HG02870 (cell line): ENCODE results near the gene SBF2.
A peak's percentile ranks its signal among the peaks of the same experiment; 100 is the strongest.

Source experiments
- ATAC-seq: cut with Tn5 transposase; IDR thresholded peaks from one replicate; pipeline ENCODE4 v1.9.1; 2021; ENCODE audit warnings: mild to moderate bottlenecking, moderate library complexity; ENCODE audit not compliant: unreplicated experiment

SBF2 gene

GRCh38 chr11:10293423-10294289 is at the start of gene SBF2:
Gene SBF2, minus strand, starts transcription at chr11:10294219. Its CDS starts 150 bp downstream, at chr11:10294069.
- no peak for ATAC-seq

- ATAC-seq, result no peak
These were observed 44.3 kb upstream of the SBF2 start for GRCh38 chr11:10338287-10338686.

DNA sequence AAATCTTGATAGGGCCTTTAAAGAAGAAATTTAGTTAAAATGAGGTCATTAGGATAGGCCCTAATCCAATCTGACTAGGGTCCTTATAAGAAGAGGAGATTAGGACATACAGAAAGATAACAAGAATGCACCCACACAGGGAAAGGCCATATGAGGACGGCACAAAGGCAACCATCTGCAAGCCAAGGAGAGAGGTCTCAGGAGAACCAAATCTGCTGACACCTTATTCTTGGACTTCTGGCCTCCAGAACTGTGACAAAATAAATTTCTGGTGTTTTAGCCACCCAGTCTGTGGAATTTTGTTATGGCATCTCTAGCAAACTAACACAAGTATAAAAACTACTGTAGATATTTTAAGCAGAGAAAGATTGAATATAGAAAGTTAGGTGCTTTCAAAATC is 39.5 kb upstream of the SBF2 start:
- no peak for ATAC-seq

DNA sequence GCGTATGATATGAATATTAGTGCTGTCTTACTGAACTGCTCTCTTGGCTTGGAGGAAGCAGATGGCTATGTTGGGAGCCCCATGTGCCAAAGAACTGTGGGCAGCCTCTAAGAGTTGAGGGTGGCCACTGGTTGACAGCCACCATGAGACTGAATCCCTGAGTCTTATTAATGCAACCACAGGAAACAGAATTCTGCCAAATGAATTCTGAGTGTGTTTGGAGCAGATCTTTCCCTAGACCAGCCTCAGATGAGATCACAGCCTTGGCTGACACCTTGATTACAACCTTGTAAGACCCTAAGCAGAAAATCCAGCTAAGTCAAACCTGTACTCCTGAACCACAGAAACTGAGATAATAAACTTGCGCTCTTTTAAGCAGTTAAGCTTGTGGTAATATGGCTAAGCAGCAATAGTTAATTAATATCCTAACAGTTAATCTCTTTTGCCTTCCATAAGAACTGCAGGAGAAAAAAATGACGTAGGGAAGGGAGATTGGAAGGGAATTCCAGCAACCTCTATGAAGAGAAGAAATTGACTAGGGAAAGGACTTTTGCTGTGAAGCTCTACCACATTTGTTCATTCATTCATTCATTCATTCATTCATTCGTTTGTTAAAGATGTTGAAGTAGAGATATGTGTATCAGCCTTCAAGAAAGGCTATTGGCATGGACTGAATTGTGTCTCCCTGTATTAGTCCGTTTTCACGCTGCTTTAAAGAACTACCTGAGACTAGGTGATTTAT is 37.7 kb upstream of the SBF2 start:
- no peak for ATAC-seq

- ATAC-seq, result no peak
These were observed 35.9 kb upstream of the SBF2 start for GRCh38 chr11:10329935-10330334.

GRCh38 chr11:10329356-10329755 is 35.3 kb upstream of the SBF2 start:
- no peak for ATAC-seq

- ATAC-seq, result no peak
These were observed 34.5 kb upstream of the SBF2 start for GRCh38 chr11:10328314-10329098.

DNA sequence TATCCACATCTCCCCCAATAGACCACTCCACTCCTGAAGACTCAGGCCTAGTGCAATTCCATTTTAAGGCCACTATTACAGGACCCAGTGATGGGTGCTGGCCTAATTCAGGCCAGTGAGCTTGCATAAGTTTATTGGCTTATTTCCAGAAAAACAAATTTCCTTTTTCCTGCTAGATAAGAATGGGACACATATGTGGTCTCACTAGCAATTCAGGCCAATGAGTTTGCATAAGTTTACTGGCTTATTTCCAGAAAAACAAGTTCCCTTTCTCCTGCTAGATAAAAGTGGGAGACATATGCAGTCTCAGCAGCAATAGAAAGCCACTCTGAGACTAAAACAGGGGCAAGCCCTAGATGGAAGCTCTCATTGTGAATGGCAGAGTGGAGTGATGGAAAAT is 33.2 kb upstream of the SBF2 start:
- no peak for ATAC-seq

DNA sequence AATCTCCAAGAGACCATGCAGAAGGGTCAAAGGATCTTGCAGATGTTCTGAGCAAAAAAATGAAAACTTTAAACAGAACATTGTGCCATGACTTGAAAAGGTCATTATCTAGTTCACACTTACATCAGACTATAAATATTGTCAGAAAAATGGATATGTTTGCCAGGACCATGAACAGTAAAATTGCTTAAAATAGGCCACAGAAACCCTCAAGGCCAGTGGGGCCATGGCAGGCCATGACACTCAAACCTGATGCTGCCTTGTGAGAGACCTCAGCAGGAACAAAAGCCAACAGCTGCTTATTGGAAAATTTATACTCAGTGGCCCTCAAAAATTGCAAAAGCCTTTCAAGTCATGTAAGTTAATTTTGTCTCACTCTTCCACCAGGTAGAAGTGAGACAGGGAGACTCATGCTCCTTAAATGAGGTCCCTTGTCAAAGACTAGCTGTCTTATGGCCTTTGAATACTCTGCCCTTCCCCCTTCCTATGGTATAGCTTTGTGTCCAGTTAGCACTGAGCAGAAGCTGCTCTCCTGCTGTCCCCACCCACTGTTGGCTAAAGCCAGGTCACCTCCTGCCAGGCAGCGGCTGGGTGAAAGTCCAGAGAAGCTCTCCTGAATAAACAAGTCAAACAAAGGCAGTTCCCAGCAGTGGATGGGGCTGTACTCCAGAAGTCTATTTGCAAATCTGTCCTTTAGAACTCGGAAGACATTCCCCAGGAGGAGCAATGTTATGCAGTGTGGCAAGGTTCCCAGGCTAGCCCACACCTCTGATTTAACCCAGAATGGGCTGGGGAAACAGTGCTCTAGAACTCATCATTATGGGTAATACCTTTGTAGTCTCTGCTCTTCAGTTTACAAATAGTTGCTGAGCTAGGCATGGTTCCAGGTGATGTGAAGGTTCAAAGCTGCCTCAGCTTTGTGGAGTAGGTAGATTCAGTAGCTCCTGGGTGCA is 32.3 kb upstream of the SBF2 start:
- no peak for ATAC-seq

DNA sequence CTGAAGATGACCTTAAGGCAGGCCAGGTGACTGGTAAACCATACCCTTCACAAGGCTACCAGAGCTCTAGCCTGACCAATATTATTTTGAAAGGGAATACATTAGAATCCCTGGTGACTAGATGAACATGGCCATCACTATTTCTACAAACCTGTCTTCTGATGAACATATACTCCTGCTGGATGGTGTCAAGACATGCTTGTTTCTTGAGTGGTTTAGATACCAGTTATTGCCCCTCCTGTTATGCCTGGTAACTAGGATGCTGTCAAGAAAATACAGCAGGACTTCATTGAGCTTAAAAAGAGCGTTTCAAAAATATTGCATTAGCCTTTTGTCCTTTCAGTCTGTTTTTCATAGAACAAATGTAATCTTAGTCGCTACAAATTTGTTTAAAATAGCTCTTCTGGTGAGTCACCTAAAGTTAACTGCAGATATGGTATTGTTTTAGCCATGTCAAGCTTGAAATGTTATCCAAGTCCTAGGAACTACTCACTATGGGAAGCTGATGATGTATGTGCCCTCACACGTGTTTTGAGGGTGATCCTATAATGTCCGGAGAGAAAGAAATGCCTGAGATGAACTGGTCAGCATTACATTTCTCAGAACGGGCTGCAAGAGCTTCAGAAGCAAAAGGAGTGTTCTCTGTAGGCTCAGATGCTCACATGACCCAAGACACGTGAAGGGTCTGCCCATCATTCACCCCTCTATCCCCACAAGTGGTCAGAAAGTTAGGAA is 31.4 kb upstream of the SBF2 start:
- no peak for ATAC-seq

DNA sequence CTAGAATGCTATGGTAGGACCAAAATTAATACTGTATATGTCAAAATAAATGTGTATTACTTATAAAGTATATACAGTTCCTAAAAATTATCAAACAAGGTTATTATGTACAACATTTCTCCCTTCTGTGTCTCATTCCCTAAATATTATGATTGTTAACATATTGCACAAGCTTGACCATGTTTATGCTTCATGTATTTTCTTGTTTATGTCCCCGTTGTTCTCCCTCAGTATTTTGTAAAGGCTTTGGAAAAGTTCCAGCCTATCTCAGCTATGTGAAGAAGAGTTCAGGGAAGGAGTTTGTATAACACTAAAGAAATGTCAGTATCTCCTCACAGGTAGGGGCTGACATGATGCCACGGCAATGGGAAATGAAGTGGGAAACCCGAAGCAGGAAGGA is 30.5 kb upstream of the SBF2 start:
- ATAC-seq, result no peak

- ATAC-seq, result no peak
These were observed 29.8 kb upstream of the SBF2 start for GRCh38 chr11:10323793-10324170.

- ATAC-seq, result peak; percentile 43
These were observed 29.1 kb upstream of the SBF2 start for GRCh38 chr11:10322830-10323792.

DNA sequence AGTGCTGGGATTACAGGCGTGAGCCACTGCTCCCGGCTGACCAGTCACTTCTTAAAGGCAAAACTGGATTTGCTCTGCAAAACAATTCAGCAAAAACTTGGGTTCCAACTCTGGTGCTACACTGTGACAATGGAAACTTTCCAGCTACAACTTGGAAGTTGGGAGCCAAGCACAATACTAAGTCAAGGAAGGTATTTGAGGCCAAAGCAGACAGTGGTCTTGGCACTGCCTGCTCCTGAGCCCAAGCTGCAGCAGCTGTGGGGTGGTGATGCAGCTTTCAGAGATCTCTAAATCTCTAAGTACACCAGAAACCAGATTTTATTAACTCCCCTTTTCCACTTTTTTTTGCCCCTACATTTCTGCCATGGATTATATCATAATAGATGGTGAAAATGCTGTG is 28.4 kb upstream of the SBF2 start:
- ATAC-seq, result no peak

- no peak for ATAC-seq
These were observed 26.9 kb upstream of the SBF2 start for GRCh38 chr11:10320736-10321465.

DNA sequence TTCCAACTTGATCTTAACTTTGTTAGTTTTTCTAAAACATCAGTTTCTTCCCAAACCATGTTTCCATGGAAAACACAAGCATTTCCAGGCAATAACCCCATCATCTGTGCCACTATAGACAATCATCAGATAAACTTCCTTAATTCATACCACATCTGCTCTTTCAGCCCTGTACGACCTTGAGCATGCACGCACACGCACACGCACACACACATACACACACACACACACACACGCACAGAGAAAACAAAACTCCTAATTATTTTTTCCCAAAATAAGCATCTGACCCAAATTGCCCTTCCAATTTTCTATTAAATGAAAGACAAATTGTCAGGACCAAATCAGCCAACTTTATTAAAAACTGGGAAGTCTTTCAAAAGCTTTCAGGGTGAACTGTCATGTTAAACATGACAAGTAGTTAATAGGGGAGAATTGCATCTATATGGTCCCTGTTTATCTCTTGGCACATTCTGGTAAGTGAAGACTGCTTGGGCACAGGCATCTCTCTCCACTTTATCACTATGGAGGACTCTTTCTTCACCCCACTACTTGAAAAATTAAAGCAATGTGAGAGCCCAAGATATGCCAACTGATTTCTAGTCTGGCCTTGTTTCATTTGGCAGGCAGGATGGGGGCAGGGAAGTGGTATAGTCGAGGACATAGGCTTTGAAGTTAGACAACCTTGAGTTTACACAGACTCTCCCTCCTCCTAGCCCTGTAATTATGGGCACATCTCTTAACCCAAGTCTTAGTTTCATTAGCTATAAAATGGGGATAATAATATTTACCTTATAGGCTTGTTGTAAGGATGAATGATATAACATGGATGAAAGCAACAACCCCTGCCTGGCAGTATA is 25.9 kb upstream of the SBF2 start:
- no peak for ATAC-seq

DNA sequence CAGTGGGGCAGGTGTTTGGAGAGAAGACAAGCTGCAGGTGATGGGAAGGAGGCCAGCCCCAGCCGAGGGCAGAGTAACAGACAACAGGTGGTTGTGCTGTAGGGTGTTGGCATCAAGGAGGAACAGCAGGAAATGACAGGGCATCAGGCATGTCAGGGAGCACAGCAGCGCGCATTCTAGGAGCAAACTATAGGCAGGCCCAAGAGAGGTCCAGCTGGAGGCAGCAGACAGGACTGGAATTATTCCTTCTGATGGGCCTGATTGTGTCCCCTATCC is 24.4 kb upstream of the SBF2 start:
- no peak for ATAC-seq
